SIG-M5 treated with dmso at 0.1 percent for 504 hours (cell line): ENCODE results near the gene BTBD9.

Experiments
- DNase-seq: peaks from one replicate; lab custom pipeline; 2025; ENCODE audit not compliant: unreplicated experiment; lab: John Stamatoyannopoulos, UW

BTBD9 gene

GRCh38 chr6:38487423-38487822 lies 152.3 kb downstream of the BTBD9 start:
- no peak for DNase-seq

DNA sequence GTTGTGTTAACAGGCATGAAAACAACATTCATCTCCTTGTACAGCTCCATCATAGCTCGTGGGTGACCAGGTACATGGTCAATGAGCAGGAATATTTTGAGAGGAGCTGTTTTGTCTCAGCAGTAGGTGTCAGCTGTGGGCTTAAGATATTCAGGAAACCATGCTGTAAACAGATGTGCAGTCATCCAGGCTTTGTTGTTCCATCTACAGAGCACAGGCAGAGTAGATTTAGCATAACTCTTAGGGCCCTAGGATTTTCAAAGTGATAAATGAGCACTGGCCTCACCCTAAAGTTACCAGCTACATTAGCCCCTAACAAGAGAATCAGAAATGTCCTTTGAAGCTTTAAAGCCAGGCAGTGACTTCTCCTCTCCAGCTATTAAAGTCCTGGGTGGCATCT lies 154.2 kb downstream of the BTBD9 start:
- no peak for DNase-seq

- no peak for DNase-seq
Measured at GRCh38 chr6:38484656-38485055, 155.1 kb downstream of the BTBD9 start.

DNA sequence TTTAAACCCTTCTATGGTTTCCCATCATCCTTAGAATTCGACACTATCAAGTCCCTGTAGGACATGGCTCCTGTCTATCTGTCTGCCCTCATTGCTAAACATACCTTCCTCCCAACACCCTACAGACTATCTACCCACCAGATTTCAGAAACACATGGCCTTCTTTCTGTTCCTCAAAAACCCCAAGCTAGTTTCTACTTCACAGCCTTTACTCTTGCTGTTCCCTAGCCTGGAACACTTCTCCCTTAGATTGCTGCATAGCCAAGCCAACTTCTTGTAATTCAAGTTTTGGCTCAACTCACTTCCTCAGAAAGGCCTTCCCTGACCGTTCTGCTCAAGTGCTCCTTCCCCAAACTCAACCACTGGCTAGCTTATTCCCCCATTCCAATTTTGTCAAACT lies 156.2 kb downstream of the BTBD9 start:
- DNase-seq = peak; percentile 88

GRCh38 chr6:38482466-38482865 lies 157.3 kb downstream of the BTBD9 start:
- no peak for DNase-seq

GRCh38 chr6:38481851-38482250 lies 157.9 kb downstream of the BTBD9 start:
- no peak for DNase-seq

- no peak for DNase-seq
Measured at GRCh38 chr6:38481211-38481836, 158.4 kb downstream of the BTBD9 start.

GRCh38 chr6:38480036-38480435 lies 159.7 kb downstream of the BTBD9 start:
- DNase-seq = no peak

DNA sequence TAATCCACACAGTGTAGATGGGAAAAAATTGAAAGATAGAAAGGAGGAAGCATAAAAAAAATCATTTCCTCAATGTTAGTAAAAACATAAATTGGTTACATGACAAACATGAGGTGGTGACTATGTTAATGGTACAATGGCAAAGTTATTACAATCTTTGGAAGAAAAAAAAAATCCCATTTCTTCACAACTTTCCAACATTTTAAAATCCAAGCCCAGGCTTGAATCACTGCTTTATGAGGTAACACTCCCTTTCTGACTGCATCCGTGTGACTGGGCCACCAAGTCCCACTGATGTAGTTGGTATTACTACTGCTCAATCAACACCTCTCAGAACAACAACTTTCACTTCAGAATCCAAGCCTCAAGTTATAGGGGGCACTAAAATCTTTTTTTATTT lies 160.4 kb downstream of the BTBD9 start:
- no peak for DNase-seq

DNA sequence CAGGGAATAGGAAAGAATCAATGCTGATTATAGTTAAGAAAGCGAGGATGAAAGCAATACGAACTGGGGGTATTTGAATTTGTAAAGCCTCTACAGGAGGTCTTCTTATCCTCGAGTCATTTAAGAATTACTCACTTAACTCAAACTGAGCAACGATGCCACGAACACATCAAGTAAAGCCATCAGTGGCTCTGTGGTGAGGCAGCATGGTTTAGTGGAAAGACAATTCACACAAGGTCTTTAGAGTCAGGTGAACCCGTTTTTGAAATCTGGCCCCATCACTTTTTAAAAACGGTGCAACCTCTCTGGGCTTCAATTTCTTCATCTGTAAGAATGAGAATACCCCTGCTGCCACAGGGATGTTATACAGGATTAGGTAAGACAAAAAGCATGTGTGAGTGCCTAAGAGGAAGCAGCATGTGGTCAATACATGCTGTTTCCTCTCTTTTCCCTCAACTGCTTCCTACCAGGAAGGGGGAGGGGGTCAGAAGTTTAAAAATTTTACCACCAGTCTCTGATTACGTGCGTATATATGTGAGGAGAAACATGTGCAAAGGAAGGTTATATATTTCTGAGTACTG lies 162.0 kb downstream of the BTBD9 start:
- DNase-seq = no peak

- DNase-seq = no peak
Measured at GRCh38 chr6:38476888-38477287, 162.8 kb downstream of the BTBD9 start.

DNA sequence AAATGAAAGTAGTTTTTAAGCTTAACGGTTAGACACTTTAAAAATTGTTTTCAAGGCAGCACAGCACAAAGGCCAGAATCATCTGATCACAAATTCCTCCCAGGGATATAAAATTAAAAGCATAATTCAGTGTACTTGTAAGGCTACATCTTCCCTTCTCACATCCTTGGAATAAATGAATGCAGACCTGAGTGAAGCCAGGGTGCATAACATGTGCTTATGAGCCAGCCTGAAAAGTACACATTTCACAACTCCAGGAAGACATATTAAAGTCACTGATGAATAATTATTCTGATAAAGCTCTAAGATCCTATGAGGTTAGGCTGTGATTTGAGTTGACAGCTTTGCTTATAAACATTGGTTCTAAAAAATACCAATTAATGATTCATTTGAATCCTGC lies 163.6 kb downstream of the BTBD9 start:
- no peak for DNase-seq

- DNase-seq = no peak
Measured at GRCh38 chr6:38470548-38470947, 169.2 kb downstream of the BTBD9 start.

- no peak for DNase-seq
Measured at GRCh38 chr6:38467566-38467965, 172.2 kb downstream of the BTBD9 start.

DNA sequence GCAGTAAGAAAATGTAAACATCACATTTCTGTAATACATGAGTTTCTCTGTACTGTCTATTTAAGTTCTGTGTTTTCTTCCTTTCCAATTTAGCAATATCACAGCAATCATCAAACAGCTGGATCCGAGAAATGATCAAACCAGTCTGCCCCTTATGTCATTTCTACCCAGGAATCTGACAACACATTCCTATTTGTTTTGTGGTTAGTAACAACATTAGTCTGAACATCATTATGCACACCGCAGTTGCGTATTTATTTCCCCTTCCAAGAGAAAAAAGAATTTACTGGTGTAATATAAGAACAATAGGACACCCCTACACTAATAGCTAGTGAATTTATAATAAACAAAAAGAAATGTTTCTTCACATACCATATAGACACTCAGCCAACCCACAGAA lies 179.5 kb downstream of the BTBD9 start:
- DNase-seq = no peak

- no peak for DNase-seq
Measured at GRCh38 chr6:38459291-38459690, 180.4 kb downstream of the BTBD9 start.

DNA sequence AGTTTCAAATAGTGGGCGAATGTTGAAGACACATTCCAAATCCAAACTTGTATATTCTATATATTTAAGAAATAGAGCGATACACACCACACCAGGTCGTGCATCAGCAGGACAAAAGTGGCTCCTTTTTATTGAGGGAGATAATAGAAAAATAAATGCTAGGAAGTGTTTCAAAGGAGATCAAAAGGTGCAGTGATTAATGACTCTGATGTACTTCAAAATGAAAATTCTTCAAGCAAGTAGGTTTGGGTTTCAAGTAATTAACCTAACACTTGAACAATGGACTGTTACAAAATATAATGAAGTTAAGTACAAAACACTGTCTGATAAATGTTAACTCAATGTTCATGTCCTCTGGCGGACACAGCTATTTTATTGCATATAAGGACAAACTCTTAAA lies 185.9 kb downstream of the BTBD9 start:
- no peak for DNase-seq

DNA sequence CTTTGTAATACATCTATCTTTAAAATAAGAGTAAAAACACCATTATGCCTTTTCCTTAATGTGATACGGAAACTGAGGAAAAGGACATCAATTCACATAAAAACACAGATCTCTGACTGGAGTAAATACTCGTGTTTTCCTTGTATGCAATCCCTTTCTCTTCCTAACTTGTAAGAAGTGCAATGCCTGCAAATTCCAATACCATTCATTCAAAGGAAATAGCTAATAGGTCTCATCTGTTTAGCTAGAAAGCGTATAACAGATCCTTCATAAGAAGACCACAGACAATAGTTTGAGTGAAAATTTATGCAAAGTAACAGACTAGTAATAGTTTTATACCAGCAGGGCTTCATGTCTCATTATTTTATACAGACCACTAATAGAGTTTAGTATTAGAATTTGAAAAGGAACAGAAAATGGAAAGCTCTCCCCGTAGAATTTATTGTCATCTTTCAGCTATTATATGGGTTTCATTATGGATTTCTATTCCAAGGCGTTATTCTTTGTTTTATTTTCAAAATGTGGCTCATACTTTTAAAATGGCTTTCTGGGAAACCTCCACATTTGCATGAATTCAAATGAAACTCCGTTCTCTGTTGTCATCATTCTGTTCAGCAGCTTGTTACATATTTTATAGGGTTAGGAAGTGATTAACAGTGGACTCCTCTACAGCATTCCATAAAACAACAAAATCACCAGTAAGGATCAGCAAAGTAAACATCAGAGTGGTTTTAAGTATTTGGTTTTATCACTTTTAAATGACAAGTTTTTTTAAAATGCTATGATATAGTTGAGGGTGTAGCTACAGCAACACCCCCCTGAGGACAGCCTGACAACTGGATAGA lies 186.7 kb downstream of the BTBD9 start:
- no peak for DNase-seq

DNA sequence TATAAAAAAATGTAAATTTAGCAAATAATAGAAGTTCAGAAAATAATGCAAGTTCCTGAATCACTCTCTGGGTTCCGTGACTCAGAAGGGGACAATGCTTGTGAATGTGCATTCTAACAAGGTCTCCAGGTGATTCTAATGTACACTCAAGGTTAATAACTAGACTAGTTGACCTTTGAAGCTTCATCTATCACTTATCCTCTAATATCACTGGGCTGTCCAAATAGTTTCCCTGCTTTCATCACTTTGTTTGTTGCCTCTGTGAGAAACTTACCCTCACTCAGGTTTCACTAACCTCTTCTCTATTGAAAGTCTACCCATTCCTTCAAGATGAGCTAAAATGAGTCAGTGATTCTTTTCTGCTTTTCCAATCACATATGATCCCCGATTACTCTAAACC lies 189.0 kb downstream of the BTBD9 start:
- DNase-seq = no peak

GRCh38 chr6:38445925-38446324 lies 193.8 kb downstream of the BTBD9 start:
- no peak for DNase-seq

GRCh38 chr6:38445336-38445735 lies 194.4 kb downstream of the BTBD9 start:
- no peak for DNase-seq
